ENCODE measurements around the gene DIO3.
"Not testable (repeated sequence)": the region's sequence is repeated elsewhere in the genome, so short reads cannot be mapped to it uniquely, and the experiment has no call there.

The DIO3 gene

GRCh38 chr14:101559624-101560533 is 1.4 kb upstream of the DIO3 start:
- DNase-seq: no peak

- no peak for DNase-seq
These were observed 671 bp upstream of the DIO3 start for GRCh38 chr14:101560534-101561113.

- no peak for DNase-seq
These were observed 699 bp downstream of the DIO3 start for GRCh38 chr14:101561897-101562490.

- no peak for DNase-seq
These were observed 1.5 kb downstream of the DIO3 start for GRCh38 chr14:101562659-101563351.

GRCh38 chr14:101563352-101563653 is 2.0 kb downstream of the DIO3 start:
- no peak for DNase-seq

GRCh38 chr14:101563654-101564443 is 2.6 kb downstream of the DIO3 start:
- DNase-seq: no peak

- DNase-seq: no peak
These were observed 3.1 kb downstream of the DIO3 start for GRCh38 chr14:101564444-101564776.

- DNase-seq: no peak
These were observed 3.8 kb downstream of the DIO3 start for GRCh38 chr14:101564819-101565698.

GRCh38 chr14:101567252-101567651 is 6.0 kb downstream of the DIO3 start:
- no peak for DNase-seq

- DNase-seq: no peak
These were observed 9.7 kb downstream of the DIO3 start for GRCh38 chr14:101571004-101571403.

- DNase-seq: not testable (repeated sequence)
These were observed 11.2 kb downstream of the DIO3 start for GRCh38 chr14:101572526-101572925.

GRCh38 chr14:101573289-101573688 is 12.0 kb downstream of the DIO3 start:
- DNase-seq: no peak

GRCh38 chr14:101575581-101575980 is 14.3 kb downstream of the DIO3 start:
- no peak for DNase-seq

- no peak for DNase-seq
These were observed 16.1 kb downstream of the DIO3 start for GRCh38 chr14:101577221-101577909.

GRCh38 chr14:101578489-101578888 is 17.2 kb downstream of the DIO3 start:
- no peak for DNase-seq

GRCh38 chr14:101579372-101580080 is 18.2 kb downstream of the DIO3 start:
- no peak for DNase-seq

GRCh38 chr14:101581806-101582205 is 20.5 kb downstream of the DIO3 start:
- DNase-seq: no peak

GRCh38 chr14:101582294-101582693 is 21.0 kb downstream of the DIO3 start:
- no peak for DNase-seq

GRCh38 chr14:101583006-101583714 is 21.9 kb downstream of the DIO3 start:
- DNase-seq: no peak

- DNase-seq: no peak
These were observed 22.4 kb downstream of the DIO3 start for GRCh38 chr14:101583715-101584054.

All from stimulated activated naive CD4-positive, alpha-beta T cell (primary cell).